Measurements from ENCODE around the gene KAZN.

GRCh38 chr1:14634486-14634885, 36.0 kb downstream of the KAZN start:
- TF ChIP-seq, protein P1, sequence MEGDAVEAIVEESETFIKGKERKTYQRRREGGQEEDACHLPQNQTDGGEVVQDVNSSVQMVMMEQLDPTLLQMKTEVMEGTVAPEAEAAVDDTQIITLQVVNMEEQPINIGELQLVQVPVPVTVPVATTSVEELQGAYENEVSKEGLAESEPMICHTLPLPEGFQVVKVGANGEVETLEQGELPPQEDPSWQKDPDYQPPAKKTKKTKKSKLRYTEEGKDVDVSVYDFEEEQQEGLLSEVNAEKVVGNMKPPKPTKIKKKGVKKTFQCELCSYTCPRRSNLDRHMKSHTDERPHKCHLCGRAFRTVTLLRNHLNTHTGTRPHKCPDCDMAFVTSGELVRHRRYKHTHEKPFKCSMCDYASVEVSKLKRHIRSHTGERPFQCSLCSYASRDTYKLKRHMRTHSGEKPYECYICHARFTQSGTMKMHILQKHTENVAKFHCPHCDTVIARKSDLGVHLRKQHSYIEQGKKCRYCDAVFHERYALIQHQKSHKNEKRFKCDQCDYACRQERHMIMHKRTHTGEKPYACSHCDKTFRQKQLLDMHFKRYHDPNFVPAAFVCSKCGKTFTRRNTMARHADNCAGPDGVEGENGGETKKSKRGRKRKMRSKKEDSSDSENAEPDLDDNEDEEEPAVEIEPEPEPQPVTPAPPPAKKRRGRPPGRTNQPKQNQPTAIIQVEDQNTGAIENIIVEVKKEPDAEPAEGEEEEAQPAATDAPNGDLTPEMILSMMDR (IDR thresholded peaks at IDR 0.05; ENCODE audit: low read length) = no peak
- TF ChIP-seq EZH2 (IDR thresholded peaks at IDR 0.05; ENCODE audit: borderline replicate concordance, low read length) = no peak
